HG03196 (cell line): ENCODE data around the gene SAMHD1.
"Not testable (repeated sequence)": the region's sequence is repeated elsewhere in the genome, so short reads cannot be mapped to it uniquely, and the experiment has no call there.

ENCODE experiments used
- ATAC-seq: cut with Tn5 transposase; IDR thresholded peaks from one replicate; pipeline ENCODE4 v1.9.1; 2021; ENCODE audit not compliant: unreplicated experiment

SAMHD1 gene

DNA sequence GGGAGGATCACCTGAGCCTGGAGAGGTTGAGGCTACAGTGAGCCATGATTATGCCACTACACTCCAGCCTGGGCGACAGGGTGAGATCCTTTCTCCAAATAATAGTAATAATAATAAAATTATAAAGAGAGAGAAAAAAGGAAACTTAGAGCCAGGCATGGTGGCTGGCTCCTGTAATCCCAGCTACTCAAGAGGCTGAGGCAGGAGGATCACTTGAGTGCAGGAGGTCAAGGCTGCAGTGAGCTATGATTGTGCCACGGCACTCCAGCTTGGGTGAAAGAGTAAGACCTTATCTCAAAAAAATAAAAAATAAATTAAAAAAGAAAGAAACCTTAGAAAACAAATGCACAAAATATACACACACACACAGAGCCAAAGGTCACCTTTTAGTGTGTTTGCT lies 5.2 kb upstream of the SAMHD1 start:
- no peak for ATAC-seq

DNA sequence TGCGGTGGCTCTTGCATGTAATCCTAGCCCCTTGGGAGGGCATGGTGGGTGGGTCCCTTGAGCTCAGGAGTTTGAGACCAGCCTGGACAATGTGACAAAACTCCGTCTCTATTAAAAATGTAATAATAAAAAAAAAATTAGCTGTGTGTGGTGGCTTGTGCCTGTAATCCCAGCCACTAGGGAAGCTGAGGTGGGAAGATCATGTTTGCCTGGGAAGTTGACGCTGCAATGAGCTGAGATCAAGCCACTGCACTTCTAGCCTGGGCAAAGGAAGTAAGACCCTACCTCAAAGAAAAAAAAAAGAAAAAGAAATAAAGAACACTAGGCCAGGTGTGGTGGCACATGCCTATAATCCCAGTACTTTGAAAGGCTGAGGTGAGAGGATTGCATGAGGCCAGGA lies 4.5 kb upstream of the SAMHD1 start:
- no peak for ATAC-seq

GRCh38 chr20:36951979-36952738 lies 651 bp upstream of the SAMHD1 start:
- ATAC-seq = no peak

- ATAC-seq = no peak
These were observed 902 bp downstream of the SAMHD1 start for GRCh38 chr20:36950414-36951197.

- ATAC-seq = no peak
These were observed 10.1 kb downstream of the SAMHD1 start for GRCh38 chr20:36941401-36941835.

GRCh38 chr20:36937402-36937770 lies 14.1 kb downstream of the SAMHD1 start:
- ATAC-seq = no peak

DNA sequence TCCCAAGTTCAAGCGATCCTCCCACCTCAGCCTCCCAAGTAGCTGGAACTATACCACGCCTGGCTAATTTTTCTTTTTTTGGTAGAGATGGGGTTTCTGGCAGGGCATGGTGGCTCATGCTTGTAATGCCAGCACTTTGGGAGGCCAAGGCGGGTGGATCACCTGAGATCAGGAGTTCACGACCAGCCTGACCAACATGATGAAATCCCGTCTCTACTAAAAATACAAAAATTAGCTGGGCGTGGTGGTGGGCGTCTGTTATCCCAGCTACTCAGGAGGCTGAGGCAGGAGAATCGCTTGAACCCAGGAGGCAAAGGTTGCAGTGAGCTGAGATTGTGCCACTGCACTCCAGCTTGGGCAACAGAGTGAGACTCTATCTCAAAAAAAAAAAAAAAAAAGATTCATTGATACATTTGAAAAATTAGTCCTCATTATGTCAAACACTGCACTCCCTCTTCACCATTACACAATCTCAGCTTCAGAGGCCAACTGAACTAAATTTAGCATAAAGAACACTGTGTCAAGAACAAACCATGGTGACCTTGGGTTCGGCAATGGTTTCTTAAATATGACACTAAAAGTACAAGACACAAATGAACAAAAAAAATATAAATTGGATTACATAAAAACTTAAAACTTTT lies 14.6 kb downstream of the SAMHD1 start:
- ATAC-seq = not testable (repeated sequence)

- no peak for ATAC-seq
These were observed 15.2 kb downstream of the SAMHD1 start for GRCh38 chr20:36936341-36936740.

DNA sequence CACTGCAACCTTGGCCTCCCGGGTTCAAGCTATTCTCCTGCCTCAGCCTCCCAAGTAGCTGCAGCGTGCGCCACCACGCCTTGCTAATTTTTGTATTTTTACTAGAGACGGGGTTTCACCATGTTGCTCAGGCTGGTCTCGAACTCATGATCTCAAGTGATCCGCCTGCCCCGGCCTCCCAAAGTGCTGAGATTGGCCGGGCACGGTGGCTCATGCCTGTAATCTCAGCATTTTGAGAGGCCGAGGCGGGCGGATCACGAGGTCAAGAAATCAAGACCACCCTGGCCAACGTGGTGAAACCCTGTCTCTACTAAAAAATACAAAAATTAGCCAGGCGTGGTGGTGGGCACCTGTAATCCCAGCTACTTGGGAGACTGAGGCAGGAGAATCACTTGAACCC lies 17.9 kb downstream of the SAMHD1 start:
- ATAC-seq = not testable (repeated sequence)

- no peak for ATAC-seq
These were observed 18.8 kb downstream of the SAMHD1 start for GRCh38 chr20:36932476-36933426.

DNA sequence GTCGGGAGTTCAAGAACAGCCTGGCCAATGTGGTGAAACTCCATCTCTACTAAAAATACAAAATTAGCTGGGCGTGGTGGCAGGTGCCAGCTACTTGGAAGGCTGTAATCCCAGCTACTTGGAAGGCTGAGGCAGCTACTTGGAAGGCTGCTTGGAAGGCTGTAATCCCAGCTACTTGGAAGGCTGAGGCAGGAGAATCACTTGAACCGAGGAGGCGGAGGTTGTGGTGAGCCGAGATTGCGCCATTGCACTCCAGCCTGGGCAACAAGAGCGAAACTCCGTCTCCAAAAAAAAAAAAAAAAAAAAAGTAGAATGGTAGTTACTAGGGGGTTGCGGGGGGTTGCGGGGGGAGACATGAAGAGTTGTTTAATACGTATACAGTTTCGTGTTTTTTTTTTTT lies 19.4 kb downstream of the SAMHD1 start:
- ATAC-seq = not testable (repeated sequence)

GRCh38 chr20:36929691-36930090 lies 21.8 kb downstream of the SAMHD1 start:
- ATAC-seq = no peak

DNA sequence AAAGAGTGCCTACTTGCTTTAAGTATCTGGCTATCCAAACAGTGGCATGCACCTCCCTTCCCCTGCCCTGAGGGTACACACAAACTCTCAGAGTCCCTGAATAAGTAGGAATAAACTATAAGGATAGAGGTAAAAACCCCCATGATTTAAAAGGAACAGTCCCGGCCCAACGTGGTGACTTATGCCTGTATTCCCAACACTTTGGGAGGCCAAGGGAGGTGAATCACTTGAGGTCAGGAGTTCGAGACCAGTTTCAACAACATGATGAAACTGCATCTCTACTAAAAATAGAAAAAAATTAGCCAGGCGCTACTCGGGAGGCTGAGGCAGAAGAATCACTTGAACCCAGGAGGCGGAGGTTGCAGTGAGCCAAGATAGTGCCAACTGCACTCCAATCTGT lies 22.2 kb downstream of the SAMHD1 start:
- ATAC-seq = no peak

GRCh38 chr20:36927704-36928103 lies 23.8 kb downstream of the SAMHD1 start:
- no peak for ATAC-seq

DNA sequence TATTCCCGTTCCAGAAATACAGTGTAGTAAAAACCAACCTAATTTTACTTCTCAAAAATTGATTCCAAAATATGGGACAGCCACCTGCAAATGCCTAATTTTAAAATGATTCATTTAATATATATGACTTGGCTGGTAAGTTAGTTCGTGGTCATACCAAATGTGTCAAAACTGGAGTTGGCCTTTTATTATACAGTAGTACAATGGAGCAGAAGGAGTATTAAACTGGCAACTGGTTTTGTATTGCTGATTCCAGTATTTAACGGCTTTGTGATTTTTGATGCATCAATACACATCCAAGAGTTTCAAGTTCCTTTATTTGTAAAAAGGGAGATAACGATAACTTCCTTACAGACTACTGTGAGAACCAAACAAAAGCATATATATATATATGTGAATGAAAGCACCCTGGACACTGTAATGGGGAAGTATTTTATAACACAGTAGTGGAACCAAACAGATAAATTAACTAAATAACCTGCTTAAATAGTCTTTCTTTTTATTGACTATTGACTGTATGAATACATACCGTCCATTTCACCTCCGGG lies 24.8 kb downstream of the SAMHD1 start:
- ATAC-seq = no peak

DNA sequence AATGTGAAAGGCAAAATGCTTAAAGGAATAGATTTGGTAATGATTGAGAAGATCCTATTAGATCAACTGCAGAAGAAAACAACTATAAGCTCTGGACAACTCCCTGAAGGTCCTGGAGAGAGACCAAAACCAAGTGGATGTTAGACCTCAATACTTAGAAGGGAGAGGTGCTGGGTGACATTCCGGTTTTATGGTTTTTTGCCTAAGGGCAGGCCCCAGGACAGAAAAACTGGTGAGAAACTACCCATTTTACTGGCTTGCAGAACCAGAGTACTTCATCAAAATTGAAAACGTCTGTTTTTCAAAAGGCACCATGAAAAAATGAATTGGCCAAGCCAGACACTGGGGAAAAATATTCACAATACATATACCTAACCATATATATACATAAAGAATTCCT lies 26.3 kb downstream of the SAMHD1 start:
- ATAC-seq = no peak

GRCh38 chr20:36924167-36925045 lies 27.1 kb downstream of the SAMHD1 start:
- no peak for ATAC-seq

- no peak for ATAC-seq
These were observed 31.2 kb downstream of the SAMHD1 start for GRCh38 chr20:36920334-36920730.

- no peak for ATAC-seq
These were observed 31.7 kb downstream of the SAMHD1 start for GRCh38 chr20:36919715-36920333.
